SJCRH30 (cell line): ENCODE measurements around the gene LLGL2. TPM values are rescaled to one million over a fixed set of nuclear protein-coding genes. Genes with fewer than 3 reads are reported as not detected.

ENCODE experiments used
- DNase-seq, 2 experiments: peaks; one replicate each; pipeline ENCODE4 v3.0.0-alpha.2; 2015 to 2020
- H3K27ac ChIP-seq: fragments of 250-450 bp; sonication (Bioruptor Pico); 2 replicates; pipeline ENCODE4 v1.5.1; 2020; ENCODE audit warnings: mild to moderate bottlenecking, moderate library complexity
- H3K27me3 ChIP-seq: fragments of 250-450 bp; sonication (Bioruptor Pico); 2 replicates; pipeline ENCODE4 v1.5.1; 2020; ENCODE audit warnings: mild to moderate bottlenecking, moderate library complexity
- H3K36me3 ChIP-seq: fragments of 250-450 bp; sonication (Bioruptor Pico); 2 replicates; pipeline ENCODE4 v1.5.1; 2020; ENCODE audit warnings: mild to moderate bottlenecking, moderate library complexity
- H3K4me1 ChIP-seq: fragments of 250-450 bp; sonication (Bioruptor Pico); 2 replicates; pipeline ENCODE4 v1.5.1; 2020; ENCODE audit warnings: mild to moderate bottlenecking, moderate library complexity
- H3K4me3 ChIP-seq: fragments of 250-450 bp; sonication (Bioruptor Pico); 2 replicates; pipeline ENCODE4 v1.5.1; 2020; ENCODE audit warnings: mild to moderate bottlenecking, moderate library complexity
- H3K9me3 ChIP-seq: fragments of 250-450 bp; sonication (Bioruptor Pico); replicated peaks from 2 replicates; pipeline ENCODE4 v1.5.1; 2020; ENCODE audit warnings: mild to moderate bottlenecking, moderate library complexity
- total RNA-seq: library from RNA; depleted of rRNA; stranded (reverse); fragments of >200 nt; shearing (Covaris generic); gene quantifications from 2 replicates; pipeline ENCODE4 v1.2.3, GENCODE V29; 2014

LLGL2 gene
- total RNA-seq, 1 experiment from 2014 or later, result not detected

DNA sequence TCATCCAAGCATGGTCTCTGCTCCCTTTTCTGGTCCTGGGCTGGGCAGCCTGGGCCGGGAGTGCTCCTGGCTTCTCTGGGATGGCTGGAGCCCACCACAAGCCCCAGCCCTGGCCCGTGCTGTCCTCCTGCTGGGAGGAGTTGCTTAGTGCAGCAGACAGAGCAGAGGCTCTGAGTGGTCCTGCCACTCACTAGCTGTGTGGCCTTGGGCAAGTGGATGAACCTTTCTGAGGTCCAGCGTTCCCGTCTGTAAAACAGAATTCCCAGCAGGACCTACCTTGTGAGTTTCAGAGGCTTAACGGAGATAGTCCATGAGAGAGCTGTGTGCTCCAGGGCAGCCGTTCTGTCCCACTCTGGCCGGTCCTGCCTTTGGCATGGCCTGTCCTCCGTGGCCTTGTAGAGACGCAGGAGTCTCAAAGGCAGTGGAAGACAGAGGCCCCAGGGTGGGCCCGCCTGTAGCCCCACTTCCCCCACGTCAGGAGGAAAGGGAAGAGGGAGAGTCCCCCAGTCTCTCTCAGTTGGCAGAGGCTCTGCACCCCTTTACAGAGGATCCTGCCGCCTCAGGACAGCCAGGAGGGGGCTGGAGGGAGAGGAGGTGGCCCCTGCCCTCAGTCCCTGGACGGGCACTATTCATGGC, 69.9 kb downstream of the LLGL2 start:
- Histone ChIP-seq H3K27ac (no peak overlapping the region), H3K27me3 (peaks cover 35% of the 10 kb centered on the region), H3K9me3 (no peaks in the 10 kb centered on the region), H3K4me3 (no peak overlapping the region), H3K4me1 (no peaks in the 10 kb centered on the region), H3K36me3 (no peaks in the 10 kb centered on the region)
- DNase-seq, result no peak

DNA sequence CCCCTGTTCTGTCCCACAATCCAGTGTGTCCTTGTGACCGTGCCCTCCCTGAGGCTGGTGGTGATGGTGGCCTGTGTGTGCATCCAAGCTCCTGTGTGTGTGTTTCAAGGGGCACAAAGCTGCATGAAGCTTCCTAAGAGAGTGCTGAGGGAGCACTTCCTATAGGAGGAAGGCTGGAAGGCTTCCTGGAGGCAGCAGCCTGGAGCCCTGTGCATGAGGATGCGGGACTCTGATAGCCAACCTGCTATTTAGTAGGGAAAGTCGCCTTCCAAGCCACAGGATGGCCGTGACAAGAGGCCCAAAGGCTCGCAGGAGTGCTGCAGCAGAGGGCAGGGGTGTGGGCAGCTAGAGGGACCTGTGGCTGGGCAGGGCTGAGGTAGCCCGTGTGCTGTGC, 70.4 kb downstream of the LLGL2 start:
- Histone ChIP-seq H3K4me1 (no peaks in the 10 kb centered on the region), H3K27me3 (peaks cover 35% of the 10 kb centered on the region), H3K27ac (no peak overlapping the region), H3K9me3 (no peaks in the 10 kb centered on the region), H3K36me3 (no peaks in the 10 kb centered on the region), H3K4me3 (no peak overlapping the region)
- no peak for DNase-seq

DNA sequence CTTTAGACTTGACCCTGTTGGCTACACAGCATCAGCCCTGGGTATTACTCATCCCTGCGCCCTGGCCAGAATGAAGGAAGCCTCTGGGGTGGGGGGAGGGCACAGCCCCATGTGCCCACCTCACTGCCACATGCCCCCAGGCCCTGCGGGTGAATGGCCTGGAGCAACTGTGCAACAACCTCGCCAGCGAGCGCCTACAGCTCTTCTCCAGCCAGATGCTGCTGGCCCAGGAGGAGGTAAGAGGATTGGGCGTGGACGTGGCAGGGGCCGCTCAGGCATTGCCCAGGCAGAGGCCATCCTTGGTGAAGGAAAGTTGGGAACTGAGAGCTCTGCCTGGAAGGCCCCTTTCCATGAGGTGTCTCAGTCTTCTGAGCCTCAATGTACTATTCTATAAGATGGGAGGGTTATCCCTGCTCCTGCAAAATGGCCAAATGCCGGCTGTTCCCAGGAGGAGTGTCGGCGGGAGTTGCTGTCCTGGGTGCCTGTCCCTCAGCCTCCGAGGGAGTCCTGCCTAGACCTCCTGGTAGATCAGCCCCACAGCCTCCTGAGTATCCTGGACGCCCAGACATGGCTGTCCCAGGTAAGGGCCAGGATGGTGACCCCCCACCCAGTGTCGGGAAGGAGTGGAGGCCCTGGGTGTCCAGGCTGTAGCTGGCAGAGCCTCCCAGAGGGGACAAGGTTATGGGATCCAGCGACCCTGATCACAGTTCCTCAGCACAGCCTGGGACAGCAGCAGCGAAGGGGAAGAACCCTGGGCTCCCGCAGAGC, 71.0 kb downstream of the LLGL2 start:
- no peaks in the 10 kb centered on the region for H3K4me1 ChIP-seq
- H3K27me3 ChIP-seq, result peaks cover 35% of the 10 kb centered on the region
- H3K36me3 ChIP-seq, result no peaks in the 10 kb centered on the region
- H3K4me3 ChIP-seq, result no peak overlapping the region
- no peak overlapping the region for H3K27ac ChIP-seq
- H3K9me3 ChIP-seq, result no peaks in the 10 kb centered on the region
- no peak for DNase-seq

DNA sequence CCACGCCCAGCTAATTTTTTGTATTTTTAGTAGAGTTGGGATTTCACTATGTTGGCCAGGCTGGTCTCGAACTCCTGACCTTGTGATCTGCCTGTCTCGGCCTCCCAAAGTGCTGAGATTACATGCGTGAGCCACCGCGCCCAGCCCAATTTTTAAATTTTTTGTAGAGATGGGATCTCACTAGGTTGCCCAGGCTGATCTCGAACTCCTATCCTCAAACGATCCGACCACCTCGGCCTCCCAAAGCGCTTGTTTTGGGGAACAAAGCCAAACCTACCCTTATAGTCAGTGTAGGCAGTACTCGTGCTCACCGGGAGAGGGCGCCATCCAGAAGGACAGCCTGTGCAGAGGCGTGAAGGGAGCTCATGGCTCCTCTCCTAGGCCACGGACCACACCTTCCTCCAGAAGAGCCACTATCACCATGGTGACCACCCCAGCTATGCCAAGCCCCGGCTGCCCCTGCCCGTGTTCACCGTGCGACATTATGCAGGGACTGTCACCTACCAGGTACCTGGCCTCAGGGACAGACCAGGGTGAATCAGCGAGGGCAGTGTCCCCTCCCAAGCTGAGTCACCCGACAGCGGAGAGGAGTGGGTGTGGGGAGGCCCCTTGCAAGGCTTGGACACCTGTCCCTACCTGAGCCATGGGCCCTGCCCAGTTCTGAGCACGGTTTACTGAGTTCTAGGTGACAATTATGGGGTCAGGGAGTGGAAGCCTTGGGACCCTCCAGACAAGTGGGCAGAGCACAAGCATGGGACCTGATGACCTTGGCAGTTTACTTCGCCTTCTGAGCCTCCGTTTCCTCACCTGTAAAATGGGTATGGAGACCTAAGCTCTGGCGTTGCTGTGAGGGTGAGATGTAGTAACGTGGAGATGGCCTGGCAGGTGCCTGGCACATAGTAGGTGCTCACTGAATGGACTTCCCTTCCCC, 75.8 kb downstream of the LLGL2 start:
- H3K27ac ChIP-seq, result no peak overlapping the region
- H3K9me3 ChIP-seq, result no peaks in the 10 kb centered on the region
- no peaks in the 10 kb centered on the region for H3K36me3 ChIP-seq
- no peaks in the 10 kb centered on the region for H3K4me1 ChIP-seq
- peaks cover 7% of the 10 kb centered on the region for H3K27me3 ChIP-seq
- H3K4me3 ChIP-seq, result no peak overlapping the region
- peak; percentile 71 to 80 for DNase-seq

DNA sequence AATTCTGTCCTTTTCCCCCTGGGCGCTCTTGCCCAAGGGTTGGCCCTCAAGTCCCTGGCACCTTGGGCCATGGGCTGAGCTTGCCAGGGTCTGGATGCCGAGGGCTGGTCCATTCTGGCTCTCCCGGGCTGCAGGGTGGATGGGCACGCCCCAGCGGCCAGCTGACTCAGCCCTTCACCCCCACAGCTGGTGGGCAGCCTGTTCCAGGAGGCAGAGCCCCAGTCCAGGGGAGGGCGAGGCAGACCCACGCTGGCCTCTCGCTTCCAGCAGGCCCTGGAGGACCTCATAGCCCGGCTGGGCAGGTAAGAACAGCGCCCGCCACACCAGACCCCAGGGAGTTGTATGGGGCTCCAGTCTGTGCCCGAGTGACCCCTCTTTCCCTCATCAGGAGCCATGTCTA, 77.1 kb downstream of the LLGL2 start:
- H3K4me3 ChIP-seq, result no peak overlapping the region
- no peaks in the 10 kb centered on the region for H3K36me3 ChIP-seq
- peaks cover 3% of the 10 kb centered on the region; the same call in 1 of the 2 replicates for H3K27me3 ChIP-seq
- H3K4me1 ChIP-seq, result no peaks in the 10 kb centered on the region
- no peak overlapping the region for H3K27ac ChIP-seq
- DNase-seq, result no peak
- H3K9me3 ChIP-seq, result no peaks in the 10 kb centered on the region

DNA sequence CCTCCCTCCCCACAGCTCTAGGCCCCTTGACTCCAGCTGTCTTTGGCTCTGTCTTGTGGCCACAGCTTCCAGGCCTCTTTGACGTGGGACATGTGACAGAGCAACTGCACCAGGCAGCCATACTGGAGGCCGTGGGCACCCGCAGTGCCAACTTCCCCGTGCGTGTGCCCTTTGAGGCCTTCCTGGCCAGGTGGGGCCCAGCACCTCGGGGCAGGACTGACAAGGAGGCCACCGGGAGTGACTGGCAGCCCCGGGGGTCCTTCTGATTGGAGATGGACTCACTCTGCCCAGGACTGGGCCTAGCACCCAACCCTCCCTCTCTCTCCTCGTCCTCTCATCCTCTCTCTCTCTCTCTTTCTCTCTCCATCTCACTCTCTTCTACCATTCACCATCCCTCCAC, 77.6 kb downstream of the LLGL2 start:
- H3K36me3 ChIP-seq, result no peaks in the 10 kb centered on the region
- peaks cover 3% of the 10 kb centered on the region; the same call in 1 of the 2 replicates for H3K27me3 ChIP-seq
- no peaks in the 10 kb centered on the region for H3K9me3 ChIP-seq
- no peak for DNase-seq
- H3K4me1 ChIP-seq, result no peaks in the 10 kb centered on the region
- H3K27ac ChIP-seq, result no peak overlapping the region
- H3K4me3 ChIP-seq, result no peak overlapping the region

DNA sequence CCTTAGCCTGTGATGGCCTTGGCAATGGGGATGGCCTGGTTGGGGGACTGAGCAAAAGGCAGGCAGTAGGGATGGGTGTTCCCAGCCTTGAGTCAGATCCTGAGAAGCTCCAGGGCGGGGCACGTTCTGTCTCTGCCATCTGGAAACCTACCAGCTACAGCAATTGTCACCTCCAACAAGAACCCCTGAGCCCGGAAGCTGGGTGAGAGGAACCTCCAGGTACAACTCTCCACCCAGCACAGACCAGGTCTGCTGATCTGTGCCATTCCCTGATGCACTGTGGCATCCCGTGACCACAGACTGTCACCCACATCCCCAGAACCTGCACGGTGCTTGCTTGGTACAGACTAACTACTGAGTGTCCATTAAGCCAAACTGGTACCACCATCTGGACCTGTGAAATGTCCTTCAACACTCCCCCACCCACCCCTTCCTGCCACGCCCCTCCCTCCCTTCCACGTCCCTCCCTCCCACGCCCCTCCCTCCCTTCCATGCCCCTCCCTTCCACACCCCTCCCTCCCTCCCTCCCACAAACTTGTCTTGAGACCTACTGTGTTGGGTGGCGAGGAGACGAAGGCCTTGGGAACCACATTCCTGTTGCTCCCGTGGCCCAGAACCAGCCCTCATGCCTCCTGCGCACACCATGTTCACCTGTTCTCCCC, 78.7 kb downstream of the LLGL2 start:
- no peaks in the 10 kb centered on the region for H3K4me1 ChIP-seq
- peaks cover 6% of the 10 kb centered on the region; the same call in 1 of the 2 replicates for H3K27me3 ChIP-seq
- H3K9me3 ChIP-seq, result no peaks in the 10 kb centered on the region
- no peak overlapping the region for H3K4me3 ChIP-seq
- H3K27ac ChIP-seq, result no peak overlapping the region
- H3K36me3 ChIP-seq, result no peaks in the 10 kb centered on the region
- no peak for DNase-seq

DNA sequence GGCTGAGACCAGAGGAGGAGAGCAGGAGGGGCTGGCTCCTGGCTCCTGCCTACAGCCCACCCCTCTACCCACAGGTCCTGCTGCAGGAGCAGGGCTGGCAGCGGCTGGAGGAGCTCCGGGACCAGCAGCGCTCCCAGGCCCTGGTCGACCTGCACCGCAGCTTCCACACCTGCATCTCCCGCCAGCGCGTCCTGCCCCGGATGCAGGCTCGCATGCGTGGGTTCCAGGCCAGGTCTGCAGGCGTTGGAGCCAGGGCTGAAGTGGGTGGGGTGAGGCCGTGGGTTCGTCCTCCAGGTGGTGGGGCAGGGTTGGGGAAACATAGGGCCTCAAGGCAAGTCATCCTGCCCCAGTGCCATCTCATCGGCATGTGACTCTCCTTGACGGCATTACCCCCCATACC, 80.3 kb downstream of the LLGL2 start:
- Histone ChIP-seq H3K9me3 (no peaks in the 10 kb centered on the region), H3K4me1 (no peaks in the 10 kb centered on the region), H3K4me3 (no peak overlapping the region), H3K27ac (no peak overlapping the region), H3K36me3 (no peaks in the 10 kb centered on the region), H3K27me3 (peaks cover 14% of the 10 kb centered on the region)
- no peak for DNase-seq

DNA sequence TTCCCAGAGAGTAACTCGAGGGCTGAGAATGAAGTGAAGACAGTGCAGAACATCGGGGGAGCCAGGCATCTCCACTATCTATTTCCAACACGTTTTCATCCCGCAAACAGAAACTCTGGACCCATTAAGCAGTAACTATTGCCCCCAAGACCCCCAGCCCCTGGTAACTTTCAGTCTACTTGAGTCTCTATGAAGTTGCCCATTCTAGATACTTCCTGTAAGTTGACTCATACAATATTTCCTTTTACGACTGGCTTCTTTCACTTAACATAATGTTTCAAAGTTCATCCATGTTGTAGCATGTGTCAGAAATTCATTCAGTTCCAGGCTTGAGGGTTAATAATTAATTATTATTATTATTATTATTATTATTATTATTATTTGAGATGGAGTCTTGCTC, 81.6 kb downstream of the LLGL2 start:
- H3K9me3 ChIP-seq, result no peaks in the 10 kb centered on the region
- H3K27ac ChIP-seq, result no peak overlapping the region
- no peak for DNase-seq

DNA sequence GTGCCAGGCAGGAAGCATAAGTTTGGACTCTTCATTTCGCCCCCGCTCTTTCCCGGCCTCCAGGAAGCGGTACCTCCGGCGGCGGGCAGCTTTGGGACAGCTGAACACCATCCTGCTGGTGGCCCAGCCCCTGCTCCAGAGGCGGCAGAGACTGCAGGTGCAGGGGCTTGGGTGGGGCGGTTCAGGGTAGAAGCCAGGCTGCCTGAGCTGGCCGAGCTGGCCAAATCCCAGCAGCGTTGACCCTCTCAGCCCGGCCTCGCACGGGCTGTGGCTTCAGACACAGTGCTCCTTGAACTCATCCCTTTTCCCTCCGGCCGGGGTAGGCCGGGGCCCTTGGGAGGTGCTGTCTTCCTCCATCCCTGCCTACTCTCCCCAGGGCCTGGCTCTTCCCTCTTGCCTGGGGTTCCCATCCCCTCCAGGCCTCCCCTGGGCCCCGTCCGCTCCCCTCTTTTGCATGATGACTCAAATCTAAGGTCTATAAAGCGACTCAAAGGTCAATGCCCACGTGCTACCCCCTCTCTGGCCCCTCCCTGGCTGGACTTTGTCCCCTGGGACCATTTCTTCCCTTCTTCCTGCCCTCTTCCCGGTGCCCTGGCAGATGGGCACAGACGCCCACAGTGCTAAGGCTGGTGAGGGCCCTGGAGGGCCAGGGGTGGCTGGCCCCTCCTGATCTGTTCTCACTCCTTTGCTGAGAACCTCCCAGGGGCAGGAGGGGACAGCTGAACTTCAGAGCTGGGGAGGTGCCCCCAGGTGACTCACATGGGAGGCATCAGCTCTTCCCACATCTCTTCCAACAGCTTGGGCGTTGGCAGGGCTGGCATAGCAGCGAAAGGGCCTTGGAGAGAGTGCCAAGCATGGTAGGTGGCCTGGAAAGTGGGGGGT, 84.8 kb downstream of the LLGL2 start:
- Histone ChIP-seq H3K4me3 (no peak overlapping the region), H3K27ac (no peak overlapping the region), H3K4me1 (no peaks in the 10 kb centered on the region), H3K36me3 (no peaks in the 10 kb centered on the region), H3K9me3 (no peaks in the 10 kb centered on the region), H3K27me3 (peaks cover 41% of the 10 kb centered on the region)
- no peak for DNase-seq

More for the DNA sequence above, 81.6 kb downstream of the LLGL2 start:
- peaks cover 19% of the 10 kb centered on the region for H3K27me3 ChIP-seq
- H3K4me1 ChIP-seq, result no peaks in the 10 kb centered on the region
- H3K36me3 ChIP-seq, result no peaks in the 10 kb centered on the region
- no peak overlapping the region for H3K4me3 ChIP-seq

DNA sequence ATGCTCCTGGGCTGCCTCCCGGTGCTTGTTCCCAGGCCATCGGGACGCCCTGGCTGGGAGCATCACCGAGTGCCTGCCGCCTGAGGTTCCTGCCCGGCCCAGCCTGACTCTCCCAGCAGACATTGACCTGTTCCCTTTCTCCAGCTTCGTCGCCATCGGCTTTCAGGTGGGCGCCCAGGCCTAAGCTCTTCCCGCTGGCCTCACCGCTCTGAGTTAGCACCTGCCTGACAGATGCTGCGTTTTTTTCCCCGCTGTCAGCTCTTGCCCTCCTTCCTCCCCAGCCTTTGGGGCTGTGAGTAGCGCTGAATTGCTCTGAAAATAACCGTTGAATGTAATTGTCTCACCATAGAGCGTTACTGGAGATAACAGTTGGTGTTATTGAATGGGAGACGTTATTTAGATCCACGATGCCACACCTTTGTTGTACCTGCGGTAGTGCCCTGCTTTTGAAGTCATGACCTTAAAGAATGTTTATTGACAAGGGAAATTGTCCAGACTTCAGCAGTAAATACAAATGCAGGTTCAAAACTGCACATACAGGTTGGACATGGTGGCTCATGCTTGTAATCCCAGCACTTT, 86.4 kb downstream of the LLGL2 start:
- no peak for DNase-seq
- Histone ChIP-seq H3K4me3 (no peak overlapping the region), H3K36me3 (no peaks in the 10 kb centered on the region), H3K4me1 (no peaks in the 10 kb centered on the region), H3K27ac (no peak overlapping the region), H3K9me3 (no peaks in the 10 kb centered on the region), H3K27me3 (peaks cover 55% of the 10 kb centered on the region)

DNA sequence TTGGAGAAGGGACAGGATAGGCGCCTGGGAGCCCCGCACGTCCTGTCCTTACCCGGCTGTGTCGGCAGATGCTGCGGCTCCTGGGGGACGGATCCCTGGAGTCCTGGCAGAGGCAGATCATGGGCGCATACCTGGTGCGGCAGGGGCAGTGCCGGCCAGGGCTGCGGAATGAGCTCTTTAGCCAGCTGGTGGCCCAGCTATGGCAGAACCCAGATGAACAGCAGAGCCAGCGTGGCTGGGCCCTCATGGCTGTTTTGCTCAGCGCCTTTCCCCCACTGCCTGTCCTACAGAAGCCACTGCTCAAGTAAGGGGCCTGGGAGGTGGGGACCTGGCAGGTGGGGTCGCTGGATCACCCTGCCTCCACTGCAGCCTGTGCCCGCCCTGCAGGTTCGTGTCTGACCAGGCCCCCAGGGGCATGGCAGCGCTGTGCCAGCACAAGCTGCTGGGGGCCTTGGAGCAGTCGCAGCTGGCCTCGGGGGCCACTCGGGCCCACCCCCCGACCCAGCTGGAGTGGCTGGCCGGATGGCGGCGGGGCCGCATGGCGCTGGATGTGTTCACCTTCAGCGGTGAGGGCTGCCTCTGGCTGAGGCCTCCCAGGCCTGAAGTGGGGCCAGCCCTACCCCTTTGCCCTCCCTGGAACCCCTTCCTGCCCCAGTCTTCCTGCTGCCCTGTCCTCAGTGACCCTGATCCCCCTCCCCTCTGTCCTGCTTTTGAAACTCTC, 87.6 kb downstream of the LLGL2 start:
- Histone ChIP-seq H3K4me3 (no peak overlapping the region), H3K27me3 (peaks cover 59% of the 10 kb centered on the region), H3K4me1 (no peaks in the 10 kb centered on the region), H3K36me3 (no peaks in the 10 kb centered on the region), H3K9me3 (no peaks in the 10 kb centered on the region), H3K27ac (no peak overlapping the region)
- DNase-seq, result no peak

DNA sequence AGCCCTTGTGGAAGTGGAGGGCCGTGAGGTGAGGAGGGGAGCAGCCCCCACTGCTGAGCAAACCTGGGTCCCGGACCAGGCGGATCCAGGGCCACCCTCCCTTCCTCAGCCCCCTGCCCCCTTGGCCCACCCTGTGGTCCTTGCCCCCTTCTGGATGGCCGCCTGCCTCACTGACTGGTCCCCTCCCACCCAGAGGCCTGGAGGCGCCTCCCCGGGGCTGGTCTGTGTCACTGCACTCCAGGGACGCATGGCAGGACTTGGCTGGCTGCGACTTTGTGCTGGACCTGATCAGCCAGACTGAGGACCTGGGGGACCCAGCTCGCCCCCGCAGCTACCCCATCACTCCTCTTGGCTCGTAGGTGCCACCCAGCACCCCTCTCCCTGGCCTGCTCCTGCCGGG, 88.5 kb downstream of the LLGL2 start:
- DNase-seq, result peak; percentile 49 to 53
- H3K27ac ChIP-seq, result no peak overlapping the region
- no peaks in the 10 kb centered on the region for H3K4me1 ChIP-seq
- H3K36me3 ChIP-seq, result no peaks in the 10 kb centered on the region
- no peaks in the 10 kb centered on the region for H3K9me3 ChIP-seq
- H3K27me3 ChIP-seq, result peaks cover 60% of the 10 kb centered on the region
- no peak overlapping the region for H3K4me3 ChIP-seq
